GM10847 (cell line): Measurements from ENCODE around the gene TMEM151A.

Experiments
- POLR2A ChIP-seq: IDR thresholded peaks from 2 replicates; pipeline ENCODE4 v1.6.1; 2011; ENCODE audit not compliant: insufficient read length; ENCODE audit errors: extremely low read depth

TMEM151A gene

GRCh38 chr11:66277471-66278362 is 14.0 kb upstream of the TMEM151A start, which contains the start of gene CNIH2:
TSS of gene CNIH2 (plus strand) at chr11:66278175. CDS start at chr11:66278457, 282 bp downstream.
- TF ChIP-seq POLR2A: no peak

GRCh38 chr11:66278363-66279091 is 13.2 kb upstream of the TMEM151A start:
- no peak for TF ChIP-seq POLR2A

DNA sequence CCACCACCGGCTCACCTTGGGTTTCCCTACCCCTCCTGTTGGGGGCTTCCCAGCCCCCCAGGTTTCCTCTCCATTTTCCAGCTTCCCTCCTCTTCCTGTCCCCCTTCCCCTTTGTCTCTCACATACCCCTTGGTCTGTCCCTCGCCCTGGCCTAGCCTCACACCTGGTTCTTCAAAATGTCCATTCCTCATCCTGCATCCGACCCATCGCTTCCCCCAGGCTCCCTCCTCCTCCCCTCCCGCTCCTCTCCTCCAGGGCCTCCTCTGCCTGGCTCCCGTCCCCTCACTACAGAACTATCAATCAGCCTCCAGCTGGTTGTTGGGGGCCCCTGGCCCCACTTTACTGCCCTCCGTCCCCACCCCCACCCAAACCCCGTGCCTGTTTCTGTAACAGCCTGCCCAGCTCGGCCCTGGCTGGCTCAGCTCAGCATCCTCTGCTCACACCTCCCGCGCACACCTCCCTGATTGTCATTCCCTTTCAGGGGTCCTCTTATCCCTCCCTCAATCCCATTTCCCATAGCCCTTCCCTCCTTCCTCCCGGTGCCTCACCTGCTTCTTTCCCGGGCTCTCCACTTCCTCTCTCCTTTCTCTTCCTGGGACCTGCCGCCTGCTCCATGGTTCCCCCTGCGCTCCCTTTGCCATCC is 12.5 kb upstream of the TMEM151A start:
- no peak for TF ChIP-seq POLR2A

- TF ChIP-seq POLR2A: no peak
Measured at GRCh38 chr11:66280428-66280827, 11.3 kb upstream of the TMEM151A start.

DNA sequence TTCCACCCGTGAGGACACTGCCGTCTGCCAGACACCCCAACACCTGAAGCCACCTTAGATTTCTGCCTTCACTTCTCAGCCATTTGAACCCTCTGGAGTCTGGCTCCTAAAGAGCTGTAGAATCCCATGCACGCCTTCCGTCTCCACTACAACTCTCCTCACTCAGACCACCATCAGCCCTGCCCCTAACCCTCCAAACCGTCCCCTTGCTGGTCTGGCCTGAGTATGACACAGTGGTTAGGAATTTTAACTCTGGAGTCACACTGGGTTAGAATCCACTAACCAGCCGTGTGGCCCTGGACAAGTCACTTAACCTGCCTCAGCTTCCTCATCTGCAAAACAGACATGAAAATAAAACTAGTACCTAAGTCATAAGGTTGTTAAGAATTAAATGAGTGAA is 10.7 kb upstream of the TMEM151A start:
- no peak for TF ChIP-seq POLR2A

DNA sequence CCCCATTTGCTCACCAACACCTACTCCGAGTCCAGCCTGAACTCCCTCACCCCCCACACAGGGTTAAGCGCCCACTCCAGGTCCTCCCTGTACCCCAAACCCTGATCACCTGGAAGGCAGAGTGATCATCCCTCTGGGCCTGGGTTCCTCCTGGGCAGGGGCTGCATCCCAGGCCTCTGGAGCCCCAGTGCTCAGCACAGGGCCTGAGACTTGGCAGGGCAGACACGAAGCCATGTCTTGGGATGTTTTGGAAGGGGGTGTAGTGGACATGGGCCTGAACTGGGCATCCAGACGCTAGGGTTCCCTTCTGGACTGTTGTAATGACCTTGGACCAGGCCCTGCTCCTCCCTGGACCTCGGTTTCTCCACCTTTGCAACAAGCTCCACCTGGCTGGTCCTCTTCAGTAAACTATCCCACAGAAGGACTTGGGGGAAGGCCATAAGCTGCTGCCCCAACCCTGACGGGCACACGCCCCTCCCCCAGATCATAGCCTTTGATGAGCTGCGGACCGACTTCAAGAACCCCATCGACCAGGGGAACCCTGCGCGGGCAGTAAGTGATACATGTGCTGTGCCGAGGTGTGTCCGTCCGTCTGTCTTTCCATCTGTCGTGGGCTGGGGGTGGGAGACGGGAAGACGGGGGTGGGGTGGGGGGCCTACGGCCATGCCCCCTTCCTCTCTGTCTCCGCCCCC is 9.8 kb upstream of the TMEM151A start:
- no peak for TF ChIP-seq POLR2A

GRCh38 chr11:66282468-66283455 is 8.9 kb upstream of the TMEM151A start:
- peak; percentile 16 for TF ChIP-seq POLR2A

GRCh38 chr11:66283461-66284105 is 8.1 kb upstream of the TMEM151A start:
- TF ChIP-seq POLR2A: no peak

DNA sequence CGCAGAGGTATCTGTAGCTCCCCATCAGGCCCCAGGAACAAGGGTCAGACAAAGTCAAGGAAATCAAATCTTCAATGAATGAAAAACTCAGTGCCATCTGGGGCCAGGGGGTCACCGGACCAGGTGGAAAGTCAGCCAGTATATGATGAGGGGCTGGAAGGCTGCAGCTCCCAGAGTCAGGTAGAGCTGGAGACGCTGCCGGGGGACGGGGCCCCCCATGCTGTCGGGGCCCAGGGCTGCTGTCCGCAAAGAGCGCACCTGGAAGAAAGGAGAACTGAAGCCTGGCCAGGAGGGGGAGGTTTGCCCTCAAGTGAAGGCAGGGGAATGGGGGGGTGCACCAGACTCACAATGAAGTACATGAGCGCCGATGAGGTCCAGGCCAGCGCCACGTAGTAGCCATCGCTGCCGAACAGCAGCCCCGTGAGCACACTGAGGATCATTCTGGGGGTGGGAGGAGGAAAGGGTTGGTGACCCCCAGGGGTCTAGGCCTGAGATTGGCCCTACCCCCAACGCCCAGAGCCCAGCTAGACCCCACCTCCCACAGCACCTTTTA is 7.1 kb upstream of the TMEM151A start:
- TF ChIP-seq POLR2A: no peak

- no peak for TF ChIP-seq POLR2A
Measured at GRCh38 chr11:66285250-66285947, 6.3 kb upstream of the TMEM151A start.

GRCh38 chr11:66286699-66287098 is 5.0 kb upstream of the TMEM151A start:
- TF ChIP-seq POLR2A: no peak

DNA sequence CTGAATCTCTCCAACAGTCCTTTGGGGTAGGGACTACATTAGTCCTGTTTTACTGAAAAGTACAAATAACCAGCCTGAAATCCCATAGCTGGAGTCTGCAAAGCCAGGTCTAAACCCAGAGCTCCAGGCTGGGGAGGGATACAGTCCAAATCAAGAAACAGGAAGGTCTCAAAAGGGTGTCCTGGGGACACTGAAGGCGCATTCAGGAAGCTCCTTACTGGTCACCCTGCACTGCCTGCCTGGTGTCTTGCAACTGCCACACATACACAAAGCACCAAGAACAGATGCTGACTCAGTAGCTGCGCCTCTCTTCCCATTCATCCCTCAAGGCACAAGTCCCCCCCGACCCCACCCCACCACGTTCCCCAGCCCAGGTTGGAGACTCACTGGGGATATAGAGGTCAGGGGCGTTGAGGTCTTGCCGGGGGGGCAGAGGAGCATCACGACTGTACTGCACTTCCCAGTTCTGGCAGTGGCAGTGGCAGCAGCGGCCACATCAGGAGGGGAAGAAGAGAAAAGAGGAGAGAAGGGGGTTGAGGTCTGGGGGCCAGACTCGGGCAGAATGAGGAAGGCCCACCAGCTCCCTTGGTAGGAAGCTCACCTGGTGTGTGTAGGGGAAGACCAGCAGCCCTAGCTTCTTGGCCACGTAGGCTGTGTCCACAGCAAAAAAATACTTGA is 4.3 kb upstream of the TMEM151A start:
- TF ChIP-seq POLR2A: no peak
